ENCODE measurements around the gene LSM5. TPM values are rescaled to one million over a fixed set of nuclear protein-coding genes. Genes with fewer than 3 reads are reported as not detected.
A peak's percentile ranks its signal among the peaks of the same experiment; 100 is the strongest.

LSM5 gene
- total RNA-seq (2021; ENCODE audit: unreplicated experiment) (81.0 TPM), Bru-seq, nascent RNA (percentile 91 among the genes with signal in this experiment), BruChase-seq, experiment 1, labeled RNA remaining after a 6-hour chase (percentile 95 among the genes with signal in this experiment), BruChase-seq, experiment 2, labeled RNA remaining after a 2-hour chase (percentile 89 among the genes with signal in this experiment)
- polyA plus RNA-seq (2012), result 27.1 and 50.7 TPM in 2 replicates
- long read RNA-seq, transcript LSM5-207 (5 exons, 687 nt), result minor isoform, 5 of 61 reads
- long read RNA-seq, transcript LSM5-208 (5 exons, 2,258 nt), result major isoform, 48 of 61 reads
- long read RNA-seq, partial matches to known transcripts, result 2 of 61 reads
- long read RNA-seq, other reads (novel, unspliced or antisense), result 6 of 61 reads

DNA sequence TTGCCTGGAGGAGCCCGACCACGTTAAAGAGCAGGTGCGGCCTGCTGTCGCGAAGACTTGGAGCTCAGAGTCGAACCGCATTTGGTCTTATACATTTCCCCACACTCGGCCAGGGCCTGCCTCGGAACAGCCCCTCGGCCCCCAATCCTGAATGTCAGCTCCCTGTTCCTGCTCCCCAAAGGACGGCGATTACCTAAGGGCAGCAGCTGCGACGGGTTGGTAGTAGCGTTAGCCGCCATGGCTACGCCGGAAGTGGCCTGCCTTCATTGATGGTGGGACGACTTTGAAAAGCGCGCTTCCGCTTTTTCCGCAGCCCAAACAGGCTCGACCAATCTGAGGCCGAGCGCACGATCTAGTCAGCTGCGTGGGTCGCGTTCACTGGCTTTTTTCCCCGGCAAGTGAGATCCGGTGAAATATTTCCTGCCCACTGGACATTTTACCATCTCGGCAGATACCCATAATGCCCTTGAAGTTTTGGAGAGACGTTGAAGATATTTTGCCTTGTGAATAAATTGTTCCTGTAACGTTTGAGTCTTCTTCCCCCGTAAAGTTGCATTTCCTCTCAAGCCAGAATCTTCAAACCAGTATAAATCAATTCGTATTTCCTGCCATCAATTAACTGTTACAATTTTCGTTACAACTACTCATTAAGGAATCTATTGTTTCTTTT is at the start of gene LSM5:
LSM5 (minus strand) TSS at position 254 of the 670 bp plus-strand sequence; CDS start at position 239, 15 bp downstream.
- no peaks in the 10 kb centered on the region for H3K9me3 ChIP-seq (ENCODE audit: control insufficient read depth in 1 of 2, insufficient read depth in 1 of 2, low read depth in 1 of 2, low read length in 2 of 2)
- peaks cover 22% of the 10 kb centered on the region for H3K79me2 ChIP-seq (ENCODE audit: insufficient read depth, low read length)
- intact Hi-C loops (cut with micrococcal nuclease), result loop anchor here (2.0 to 10.0 kb wide), 3 partner anchors 169 to 1895 kb away; partner anchors contain the start of gene GARS1
- peak within 1 kb of the TSS; percentile 77 for H3K27ac ChIP-seq (ENCODE audit: low read depth, low read length)
- no peaks in the 10 kb centered on the region for H3K9me2 ChIP-seq (ENCODE audit: insufficient read depth)
- no peaks in the 10 kb centered on the region for H4K20me1 ChIP-seq (ENCODE audit: insufficient read depth)
- peak within 1 kb of the TSS; percentile 81 for H3K4me2 ChIP-seq (ENCODE audit: low read length)
- H3K4me1 ChIP-seq (ENCODE audit: control insufficient read depth in 1 of 2, insufficient read depth in 2 of 2, low read length in 2 of 2), result peaks cover 10 to 22% of the 10 kb centered on the region in 2 experiments; a peak in 2 of 4 replicates
- ChIA-PET POLR2A (no interaction called here), RAD21 (ENCODE audit: low non-redundant PET in 1 of 2, low total read pairs in 2 of 2, uncharacterized antibody in 2 of 2, unreplicated experiment in 2 of 2) (interaction anchor here in 1 of 2 experiments (0.5 kb wide), 1 partner anchor 310 kb away, joined by 3 read pairs; no protein-coding TSS in a partner anchor), CTCF (no interaction called here)
- peak; percentile 71 for ATAC-seq
- peak within 1 kb of the TSS; percentile 79 for H2AFZ ChIP-seq (ENCODE audit: low read depth, low read length, poor library complexity, severe bottlenecking)
- DNase-seq (ENCODE audit: low read depth, low spot score), result peak; percentile 94
- no TSS peak for BruUV-seq (replicated peaks)
- peak within 1 kb of the TSS; percentile 84 to 87 for H3K4me3 ChIP-seq (replicated peaks in 1 of 2; ENCODE audit: low read depth in 1 of 2, low read length in 2 of 2)
- peak within 1 kb of the TSS; percentile 76 for H3K9ac ChIP-seq (ENCODE audit: low read length)
- no peaks in the 10 kb centered on the region for H3K27me3 ChIP-seq (ENCODE audit: insufficient read depth, low read length)
- H3K36me3 ChIP-seq (ENCODE audit: control insufficient read depth in 1 of 2, insufficient read depth in 2 of 2, low read length in 2 of 2), result peaks cover 15 to 28% of the 10 kb centered on the region in 2 experiments
- TF ChIP-seq SIN3A (IDR thresholded peaks at IDR 0.05; ENCODE audit: low read depth) (peak; percentile 84), ELF1 (IDR thresholded peaks at IDR 0.05; ENCODE audit: borderline replicate concordance, low read depth) (peak; percentile 73), ZNF274 (IDR thresholded peaks at IDR 0.05; ENCODE audit: low read depth, low read length) (no peak), JUND (IDR thresholded peaks at IDR 0.05) (peak; percentile 38; the same call in 1 of the 2 replicates), RAD21 (IDR thresholded peaks at IDR 0.05; ENCODE audit: low read depth) (peak; percentile 4; the same call in 1 of the 2 replicates), CBX3 (IDR thresholded peaks at IDR 0.05; ENCODE audit: low read depth) (peak; percentile 98), TCF7L2 (IDR thresholded peaks at IDR 0.05; ENCODE audit: borderline replicate concordance, extremely low read depth, insufficient read depth, insufficient read length) (peak; percentile 82), SP1 (IDR thresholded peaks at IDR 0.05; ENCODE audit: low read depth) (peak; percentile 94), CEBPB (IDR thresholded peaks at IDR 0.05; ENCODE audit: low read depth) (no peak; the same call in 1 of the 2 replicates), POLR2A (IDR thresholded peaks at IDR 0.05; ENCODE audit: borderline replicate concordance, extremely low read depth, insufficient read depth, insufficient read length) (peak; percentile 20), SRF (IDR thresholded peaks at IDR 0.05; ENCODE audit: low read depth) (peak; percentile 96), ZFX (IDR thresholded peaks at IDR 0.05) (peak; percentile 99), FOSL1 (IDR thresholded peaks at IDR 0.05; ENCODE audit: low read depth) (0 out of 2 replicates have a peak, but pooled peaks have one; percentile 17), EGR1 (IDR thresholded peaks at IDR 0.05; ENCODE audit: low read depth) (peak; percentile 39; the same call in 1 of the 2 replicates), EZH2 (IDR thresholded peaks at IDR 0.05) (no peak), YY1 (IDR thresholded peaks at IDR 0.05; ENCODE audit: extremely low read depth, insufficient replicate concordance, low read depth, low read length) (peak; percentile 94), POLR2AphosphoS5 (IDR thresholded peaks at IDR 0.05; ENCODE audit: low read depth, low read length) (peak; percentile 87)
- TF ChIP-seq, protein P1, sequence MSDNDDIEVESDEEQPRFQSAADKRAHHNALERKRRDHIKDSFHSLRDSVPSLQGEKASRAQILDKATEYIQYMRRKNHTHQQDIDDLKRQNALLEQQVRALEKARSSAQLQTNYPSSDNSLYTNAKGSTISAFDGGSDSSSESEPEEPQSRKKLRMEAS (IDR thresholded peaks at IDR 0.05), result peak; percentile 91
- TF ChIP-seq, protein P2, sequence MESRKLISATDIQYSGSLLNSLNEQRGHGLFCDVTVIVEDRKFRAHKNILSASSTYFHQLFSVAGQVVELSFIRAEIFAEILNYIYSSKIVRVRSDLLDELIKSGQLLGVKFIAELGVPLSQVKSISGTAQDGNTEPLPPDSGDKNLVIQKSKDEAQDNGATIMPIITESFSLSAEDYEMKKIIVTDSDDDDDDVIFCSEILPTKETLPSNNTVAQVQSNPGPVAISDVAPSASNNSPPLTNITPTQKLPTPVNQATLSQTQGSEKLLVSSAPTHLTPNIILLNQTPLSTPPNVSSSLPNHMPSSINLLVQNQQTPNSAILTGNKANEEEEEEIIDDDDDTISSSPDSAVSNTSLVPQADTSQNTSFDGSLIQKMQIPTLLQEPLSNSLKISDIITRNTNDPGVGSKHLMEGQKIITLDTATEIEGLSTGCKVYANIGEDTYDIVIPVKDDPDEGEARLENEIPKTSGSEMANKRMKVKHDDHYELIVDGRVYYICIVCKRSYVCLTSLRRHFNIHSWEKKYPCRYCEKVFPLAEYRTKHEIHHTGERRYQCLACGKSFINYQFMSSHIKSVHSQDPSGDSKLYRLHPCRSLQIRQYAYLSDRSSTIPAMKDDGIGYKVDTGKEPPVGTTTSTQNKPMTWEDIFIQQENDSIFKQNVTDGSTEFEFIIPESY (IDR thresholded peaks at IDR 0.05; ENCODE audit: extremely low read depth, insufficient replicate concordance, low read length), result peak; percentile 8
- TF ChIP-seq, protein P3, sequence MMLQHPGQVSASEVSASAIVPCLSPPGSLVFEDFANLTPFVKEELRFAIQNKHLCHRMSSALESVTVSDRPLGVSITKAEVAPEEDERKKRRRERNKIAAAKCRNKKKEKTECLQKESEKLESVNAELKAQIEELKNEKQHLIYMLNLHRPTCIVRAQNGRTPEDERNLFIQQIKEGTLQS (IDR thresholded peaks at IDR 0.05), result no peak
- TF ChIP-seq, protein P4, sequence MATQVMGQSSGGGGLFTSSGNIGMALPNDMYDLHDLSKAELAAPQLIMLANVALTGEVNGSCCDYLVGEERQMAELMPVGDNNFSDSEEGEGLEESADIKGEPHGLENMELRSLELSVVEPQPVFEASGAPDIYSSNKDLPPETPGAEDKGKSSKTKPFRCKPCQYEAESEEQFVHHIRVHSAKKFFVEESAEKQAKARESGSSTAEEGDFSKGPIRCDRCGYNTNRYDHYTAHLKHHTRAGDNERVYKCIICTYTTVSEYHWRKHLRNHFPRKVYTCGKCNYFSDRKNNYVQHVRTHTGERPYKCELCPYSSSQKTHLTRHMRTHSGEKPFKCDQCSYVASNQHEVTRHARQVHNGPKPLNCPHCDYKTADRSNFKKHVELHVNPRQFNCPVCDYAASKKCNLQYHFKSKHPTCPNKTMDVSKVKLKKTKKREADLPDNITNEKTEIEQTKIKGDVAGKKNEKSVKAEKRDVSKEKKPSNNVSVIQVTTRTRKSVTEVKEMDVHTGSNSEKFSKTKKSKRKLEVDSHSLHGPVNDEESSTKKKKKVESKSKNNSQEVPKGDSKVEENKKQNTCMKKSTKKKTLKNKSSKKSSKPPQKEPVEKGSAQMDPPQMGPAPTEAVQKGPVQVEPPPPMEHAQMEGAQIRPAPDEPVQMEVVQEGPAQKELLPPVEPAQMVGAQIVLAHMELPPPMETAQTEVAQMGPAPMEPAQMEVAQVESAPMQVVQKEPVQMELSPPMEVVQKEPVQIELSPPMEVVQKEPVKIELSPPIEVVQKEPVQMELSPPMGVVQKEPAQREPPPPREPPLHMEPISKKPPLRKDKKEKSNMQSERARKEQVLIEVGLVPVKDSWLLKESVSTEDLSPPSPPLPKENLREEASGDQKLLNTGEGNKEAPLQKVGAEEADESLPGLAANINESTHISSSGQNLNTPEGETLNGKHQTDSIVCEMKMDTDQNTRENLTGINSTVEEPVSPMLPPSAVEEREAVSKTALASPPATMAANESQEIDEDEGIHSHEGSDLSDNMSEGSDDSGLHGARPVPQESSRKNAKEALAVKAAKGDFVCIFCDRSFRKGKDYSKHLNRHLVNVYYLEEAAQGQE (IDR thresholded peaks at IDR 0.05; ENCODE audit: low read depth), result no peak

Data from HCT116 (cell line).